GM19468 (cell line): Measurements from ENCODE around the gene CTU2.

Source experiments
- ATAC-seq: cut with Tn5 transposase; IDR thresholded peaks from one replicate; pipeline ENCODE4 v1.9.1; 2021; ENCODE audit warnings: mild to moderate bottlenecking, moderate library complexity, moderate number of reproducible peaks; ENCODE audit not compliant: unreplicated experiment; ENCODE audit errors: extremely low read depth

Gene CTU2

GRCh38 chr16:88712362-88712979, 6.2 kb downstream of the CTU2 start:
- ATAC-seq: no peak

- ATAC-seq: no peak
Measured at GRCh38 chr16:88713054-88713453, 6.8 kb downstream of the CTU2 start.

DNA sequence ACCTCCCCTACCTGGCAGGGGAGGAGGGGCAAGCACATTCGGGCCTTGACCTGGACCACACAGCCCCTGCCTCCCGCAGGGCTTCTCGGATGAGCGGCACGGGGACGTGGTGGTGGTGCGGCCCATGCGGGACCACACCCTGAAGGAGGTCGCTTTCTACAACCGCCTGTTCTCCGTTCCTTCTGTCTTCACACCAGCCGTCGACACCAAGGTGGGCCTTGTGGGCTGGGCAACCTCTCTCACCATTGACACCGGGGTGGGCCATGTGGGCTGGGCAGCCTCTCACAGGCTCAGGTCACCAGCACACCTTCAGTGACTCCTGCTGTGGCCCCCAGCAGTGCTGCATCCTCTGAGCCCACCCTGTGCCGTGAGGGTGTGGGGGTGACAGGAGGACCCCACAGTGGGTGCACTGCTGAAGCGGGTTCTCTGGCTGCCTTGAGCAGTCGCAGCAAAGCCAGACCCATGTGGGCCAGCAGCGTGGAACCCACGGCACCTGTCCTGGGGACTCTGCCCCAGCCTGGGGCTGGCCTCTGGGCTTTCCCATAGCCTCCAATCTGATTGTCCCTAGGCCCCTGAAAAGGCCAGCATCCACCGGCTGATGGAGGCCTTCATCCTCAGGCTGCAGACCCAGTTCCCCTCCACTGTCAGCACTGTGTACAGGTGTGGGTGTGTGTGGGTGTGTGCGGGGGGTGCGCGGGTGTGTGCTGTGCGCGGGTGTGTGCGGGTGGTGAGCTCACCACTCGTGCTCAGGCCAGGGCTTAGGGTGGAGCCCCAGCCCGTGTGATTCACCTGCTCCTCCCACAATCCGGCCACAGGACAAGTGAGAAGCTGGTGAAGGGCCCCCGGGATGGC, 7.5 kb downstream of the CTU2 start:
- no peak for ATAC-seq

GRCh38 chr16:88714420-88715302, 8.4 kb downstream of the CTU2 start:
- no peak for ATAC-seq

- no peak for ATAC-seq
Measured at GRCh38 chr16:88715312-88716190, 9.2 kb downstream of the CTU2 start.

GRCh38 chr16:88716201-88716600, 9.9 kb downstream of the CTU2 start:
- no peak for ATAC-seq

- no peak for ATAC-seq
Measured at GRCh38 chr16:88716601-88717001, 10.3 kb downstream of the CTU2 start.

- ATAC-seq: no peak
Measured at GRCh38 chr16:88718178-88718577, 11.9 kb downstream of the CTU2 start.

- no peak for ATAC-seq
Measured at GRCh38 chr16:88719267-88719932, 13.1 kb downstream of the CTU2 start.

GRCh38 chr16:88719933-88720296, 13.6 kb downstream of the CTU2 start:
- ATAC-seq: no peak

GRCh38 chr16:88720396-88720970, 14.2 kb downstream of the CTU2 start:
- no peak for ATAC-seq

DNA sequence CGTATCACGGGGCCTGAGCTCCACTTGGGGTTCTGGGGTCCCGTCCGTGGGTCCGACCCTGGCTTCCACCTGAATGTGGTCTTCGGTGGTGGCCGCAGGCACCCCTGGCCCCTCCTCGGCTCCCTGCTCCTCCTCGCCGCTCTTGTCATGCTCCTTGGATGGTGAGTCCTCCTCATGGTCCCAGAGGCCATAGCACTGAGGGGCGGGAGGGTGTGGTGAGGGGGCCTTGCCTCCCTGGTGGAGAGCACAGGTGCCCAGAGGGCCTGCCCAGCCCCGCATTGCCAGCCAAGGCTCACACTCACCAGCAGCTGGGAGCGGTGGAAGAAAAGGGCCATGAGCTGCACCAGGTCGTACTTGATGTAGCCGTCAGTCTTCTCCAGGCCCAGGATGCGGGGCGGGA, 14.9 kb downstream of the CTU2 start:
- ATAC-seq: no peak

DNA sequence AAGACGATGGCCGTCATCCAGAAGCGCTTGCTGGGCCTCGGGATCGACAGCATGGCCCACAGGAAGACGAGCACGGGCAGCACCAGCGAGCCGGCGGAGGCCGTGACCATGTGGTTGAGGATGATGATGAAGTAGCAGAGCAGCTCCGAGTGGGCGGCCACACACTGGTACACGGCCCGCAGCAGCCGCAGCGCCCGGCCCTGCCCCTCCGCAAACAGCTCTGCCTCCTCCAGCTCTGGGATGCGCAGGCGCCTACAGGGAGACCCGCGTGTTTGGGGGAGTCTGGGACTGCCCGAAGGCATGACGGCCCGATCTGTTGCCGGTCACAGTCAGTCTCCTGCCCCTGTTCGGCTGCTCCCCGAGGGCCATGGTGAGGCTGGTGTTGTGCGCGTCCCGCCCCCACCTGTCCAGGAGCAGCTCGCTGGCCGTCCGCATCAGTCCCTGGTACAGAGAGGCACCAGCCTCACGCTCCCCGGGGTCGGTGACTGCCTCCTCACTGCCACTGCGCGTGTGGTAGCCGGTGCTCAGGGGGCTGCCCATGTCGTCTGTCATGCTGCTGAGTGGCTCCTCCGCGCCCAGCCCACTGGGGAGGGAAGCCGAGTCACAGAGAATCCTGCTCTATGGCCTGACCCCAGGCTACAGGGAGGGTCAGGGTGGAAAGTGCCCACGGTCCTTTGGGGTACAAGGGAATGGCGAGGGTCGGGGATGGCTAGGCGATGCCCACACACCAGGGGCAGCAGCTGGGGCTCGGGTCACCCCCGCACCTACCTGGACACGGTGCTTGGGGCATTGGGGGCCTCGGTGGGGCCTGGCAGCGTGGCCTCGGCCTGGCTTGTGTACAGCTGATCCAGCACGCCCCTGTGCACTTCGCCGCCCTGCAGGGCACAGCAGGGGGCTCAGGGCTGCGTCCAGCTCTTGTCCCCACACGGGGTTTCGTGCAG, 15.8 kb downstream of the CTU2 start:
- no peak for ATAC-seq

DNA sequence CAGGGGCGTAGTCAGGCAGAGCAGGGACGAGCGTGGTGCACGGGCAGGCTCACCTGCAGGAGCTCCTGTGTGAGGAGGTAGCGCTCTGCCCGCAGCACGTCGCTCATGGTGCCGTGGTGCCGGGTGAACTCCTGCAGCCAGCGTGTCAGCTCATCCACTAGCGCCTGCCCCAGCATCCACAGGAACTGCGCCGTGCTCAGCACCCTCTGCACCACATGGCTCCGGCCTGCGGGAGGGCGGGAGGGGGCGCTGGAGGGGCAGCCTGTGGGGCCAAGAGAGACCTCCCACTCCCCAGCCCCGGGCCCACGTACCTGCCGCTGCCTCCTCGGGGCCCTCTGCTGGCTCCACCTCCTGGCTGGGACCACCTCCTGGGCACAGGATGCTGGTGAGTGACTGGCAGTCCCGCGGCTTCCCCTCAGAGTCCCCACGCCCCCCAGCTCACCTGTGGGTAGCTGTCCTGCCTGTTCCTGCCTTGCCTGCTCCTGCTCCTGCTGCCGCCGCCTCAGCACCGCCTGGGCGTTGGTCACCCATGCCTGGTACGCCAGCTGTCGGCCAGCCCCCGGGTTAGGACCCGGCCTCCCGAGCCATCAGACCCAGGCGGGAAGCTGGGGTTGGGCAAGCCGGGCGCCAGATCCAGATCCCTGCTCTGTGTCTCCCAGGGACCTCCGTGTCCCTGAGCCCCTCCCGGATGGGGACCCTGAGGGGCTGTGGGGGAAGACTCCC, 16.6 kb downstream of the CTU2 start:
- no peak for ATAC-seq

GRCh38 chr16:88723507-88723887, 17.2 kb downstream of the CTU2 start:
- ATAC-seq: no peak

DNA sequence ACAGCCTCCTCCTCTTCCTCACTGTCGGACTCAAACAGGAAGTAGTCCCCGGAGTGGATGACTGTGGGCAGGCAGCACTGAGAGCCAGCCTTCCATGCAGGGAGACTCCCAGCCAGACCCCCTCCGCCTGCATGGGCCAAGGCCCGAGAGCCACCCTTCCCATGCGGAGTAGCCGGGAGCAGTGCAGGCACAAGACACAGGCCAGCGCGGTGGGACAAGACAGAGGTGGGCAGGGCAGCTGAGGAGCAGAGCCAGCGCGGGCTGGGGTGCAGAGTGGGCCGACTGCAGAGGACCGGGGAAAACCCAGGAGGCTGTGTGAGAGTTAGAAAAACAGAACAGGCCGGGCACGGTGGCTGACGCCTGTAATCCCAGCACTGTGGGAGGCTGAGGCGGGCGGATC, 17.6 kb downstream of the CTU2 start:
- no peak for ATAC-seq

GRCh38 chr16:88724855-88725555, 18.7 kb downstream of the CTU2 start:
- no peak for ATAC-seq
